GM21515 (cell line): Measurements from ENCODE around the gene HNF4A.
"Not testable (repeated sequence)": the region's sequence is repeated elsewhere in the genome, so short reads cannot be mapped to it uniquely, and the experiment has no call there.

Experiments used
- ATAC-seq: cut with Tn5 transposase; IDR thresholded peaks from one replicate; pipeline ENCODE4 v1.9.1; 2021; ENCODE audit not compliant: unreplicated experiment

The HNF4A gene

GRCh38 chr20:44344723-44345122 is 10.8 kb upstream of the HNF4A start:
- no peak for ATAC-seq

GRCh38 chr20:44345147-44345546 is 10.4 kb upstream of the HNF4A start:
- no peak for ATAC-seq

GRCh38 chr20:44345941-44346340 is 9.6 kb upstream of the HNF4A start:
- not testable (repeated sequence) for ATAC-seq

- ATAC-seq: no peak
Observed at GRCh38 chr20:44348168-44348659, 7.3 kb upstream of the HNF4A start.

GRCh38 chr20:44349349-44349748 is 6.2 kb upstream of the HNF4A start:
- ATAC-seq: no peak

GRCh38 chr20:44350567-44350966 is 4.9 kb upstream of the HNF4A start:
- no peak for ATAC-seq

- ATAC-seq: no peak
Observed at GRCh38 chr20:44354979-44355497, 461 bp upstream of the HNF4A start.

GRCh38 chr20:44356353-44356723 is 839 bp downstream of the HNF4A start:
- ATAC-seq: no peak

GRCh38 chr20:44357020-44357419 is 1.5 kb downstream of the HNF4A start:
- no peak for ATAC-seq

- ATAC-seq: no peak
Observed at GRCh38 chr20:44357555-44358125, 2.1 kb downstream of the HNF4A start.

GRCh38 chr20:44358776-44359175 is 3.3 kb downstream of the HNF4A start:
- ATAC-seq: no peak

- ATAC-seq: no peak
Observed at GRCh38 chr20:44360221-44360620, 4.7 kb downstream of the HNF4A start.

GRCh38 chr20:44361021-44361420 is 5.5 kb downstream of the HNF4A start:
- no peak for ATAC-seq

GRCh38 chr20:44362466-44362940 is 7.0 kb downstream of the HNF4A start:
- ATAC-seq: no peak

GRCh38 chr20:44364068-44364467 is 8.6 kb downstream of the HNF4A start:
- ATAC-seq: no peak

- ATAC-seq: no peak
Observed at GRCh38 chr20:44364780-44365179, 9.3 kb downstream of the HNF4A start.

- ATAC-seq: no peak
Observed at GRCh38 chr20:44367746-44368145, 12.2 kb downstream of the HNF4A start.

GRCh38 chr20:44370639-44371218 is 15.2 kb downstream of the HNF4A start:
- ATAC-seq: no peak

GRCh38 chr20:44382641-44383040 is 27.1 kb downstream of the HNF4A start:
- no peak for ATAC-seq

GRCh38 chr20:44384423-44385027 is 29.0 kb downstream of the HNF4A start:
- ATAC-seq: no peak

GRCh38 chr20:44388466-44389023 is 33.0 kb downstream of the HNF4A start:
- ATAC-seq: no peak

- ATAC-seq: no peak
Observed at GRCh38 chr20:44389871-44390270, 34.4 kb downstream of the HNF4A start.
